ENCODE data around the gene SLCO2B1.

DNA sequence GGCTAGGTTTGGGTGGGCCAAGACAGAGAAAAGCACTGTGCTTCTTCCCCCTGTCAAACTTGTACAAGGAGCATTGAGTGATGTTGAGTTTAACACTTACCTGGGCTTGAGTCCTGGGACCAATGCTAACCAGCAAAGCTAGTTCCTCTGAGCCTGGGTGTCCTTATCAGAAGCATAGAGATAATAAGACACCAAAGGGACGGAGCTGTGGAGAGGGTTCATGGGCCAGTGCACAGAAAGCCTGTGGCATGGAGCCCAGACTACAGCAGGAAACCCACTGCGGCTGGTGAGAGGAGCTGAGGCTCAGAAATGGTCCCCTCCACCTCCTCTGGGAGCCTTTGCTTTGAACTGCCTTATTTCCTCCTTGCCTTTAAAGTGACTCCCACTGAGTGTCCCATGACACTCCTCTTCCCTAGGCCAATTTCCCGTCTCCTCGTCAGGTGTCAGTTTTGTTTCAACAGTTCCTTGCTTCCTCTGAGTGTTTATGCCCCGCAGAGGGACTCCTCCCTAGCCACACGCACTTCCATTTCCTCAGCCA, 9.4 kb downstream of the SLCO2B1 start:
- TF ChIP-seq CTCF (IDR thresholded peaks at IDR 0.05; ENCODE audit: low read depth, low read length, missing input control): no peak
- no peak for TF ChIP-seq REST (IDR thresholded peaks at IDR 0.05)

Data from liver (tissue), 2 donors.